Prostate gland (tissue), 2 donors: ENCODE measurements around the gene BTF3L4. TPM values are rescaled to one million over a fixed set of nuclear protein-coding genes. Genes with fewer than 3 reads are reported as not detected.

ENCODE experiments used
- DNase-seq: peaks from one replicate; pipeline ENCODE4 v3.0.0-alpha.2; 2019; ENCODE audit warnings: low spot score
- H3K27ac ChIP-seq, 2 donors: fragments of 200-600 bp; sonication (generic); 2 replicates each; pipeline ENCODE4 v1.5.1; 2017 to 2019
- H3K27me3 ChIP-seq: fragments of 200-600 bp; sonication (generic); replicated peaks from 2 replicates; pipeline ENCODE4 v1.5.1; 2019; ENCODE audit not compliant: insufficient read depth
- H3K36me3 ChIP-seq, 2 donors: fragments of 200-600 bp; sonication (generic); 1 replicate in 1 of 2; 2 replicates in 1 of 2; pipeline versions ENCODE4 v1.5.1 to v1.8.1; 2017 to 2019
- H3K4me1 ChIP-seq: fragments of 200-600 bp; sonication (generic); replicated peaks from 2 replicates; pipeline ENCODE4 v1.5.1; 2019
- H3K4me3 ChIP-seq, 2 donors: fragments of 200-600 bp; sonication (generic); 2 replicates each; pipeline ENCODE4 v1.5.1; 2017 to 2019
- H3K9me3 ChIP-seq: fragments of 200-600 bp; sonication (generic); 2 replicates; pipeline ENCODE4 v1.5.1; 2017
- POLR2A ChIP-seq: fragments of 450-650 bp; IDR thresholded peaks from one replicate; pipeline ENCODE4 v1.6.1; 2016; ENCODE audit warnings: antibody characterized with exemption, mild to moderate bottlenecking
- POLR2AphosphoS5 ChIP-seq: sonication (generic); formaldehyde crosslinking; IDR thresholded peaks from one replicate; pipeline ENCODE4 v1.6.1; 2017; ENCODE audit warnings: antibody characterized with exemption
- WGBS: methylation state at CpG from one replicate; pipeline ENCODE4 v1.1.5; 2018; 5-methylcytosine and 5-hydroxymethylcytosine counted together
- intact Hi-C: fragments of 100-400 bp; cut with DNase I; formaldehyde crosslinking; loops from one replicate; pipeline ENCODE4 v1.14.2; 2022
- total RNA-seq, 2 donors: library from RNA; depleted of rRNA; stranded (reverse); fragments of >200 nt; gene quantifications; one replicate each; pipeline ENCODE4 v1.1.0, GENCODE V29; 2016
- TF ChIP-seq, protein P1 (sequence below), 4 experiments: fragments of 200-600 bp in 2 of 4; fragments of 450-650 bp in 2 of 4; sonication (generic) in 2 of 4; IDR thresholded peaks; 1 replicate in 3 of 4; 2 replicates in 1 of 4; pipeline ENCODE4 v1.5.1; 2016 to 2019; ENCODE audit warnings: antibody characterized with exemption in 4 of 4, mild to moderate bottlenecking in 2 of 4, moderate library complexity in 2 of 4

Gene BTF3L4
- total RNA-seq, 2 donors from 2014 or later = 34.7 to 39.0 TPM

DNA sequence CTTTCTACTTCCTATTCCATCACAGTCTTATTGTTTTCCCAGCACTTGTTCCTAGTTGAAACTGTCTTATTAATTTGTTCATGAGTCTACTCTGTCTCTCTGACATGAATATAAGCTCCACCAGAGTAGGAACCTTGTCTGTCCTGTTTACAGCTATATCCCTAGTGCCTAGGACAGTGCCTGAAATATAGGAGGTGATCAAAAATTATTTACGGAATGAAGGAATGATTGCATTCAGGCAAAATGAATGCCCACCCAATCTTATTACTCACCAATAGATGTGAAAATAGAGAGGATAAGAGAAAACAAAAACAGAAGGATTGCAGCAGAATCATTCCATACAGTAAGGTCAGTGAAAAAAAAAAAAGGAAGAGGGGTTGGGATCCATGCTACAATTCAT lies 2.2 kb upstream of the BTF3L4 start:
- DNase-seq = no peak
- H3K4me1 ChIP-seq = peaks cover 6% of the 10 kb centered on the region
- H3K27me3 ChIP-seq = no peaks in the 10 kb centered on the region
- no peak overlapping the region for H3K27ac ChIP-seq
- no peaks in the 10 kb centered on the region for H3K9me3 ChIP-seq
- intact Hi-C loops = no loop called here
- H3K4me3 ChIP-seq = no peak overlapping the region
- WGBS = 95% methylated on average over 1 of the region's 1 CpG
- TF ChIP-seq POLR2A (no peak), POLR2AphosphoS5 (no peak)
- TF ChIP-seq, protein P1, sequence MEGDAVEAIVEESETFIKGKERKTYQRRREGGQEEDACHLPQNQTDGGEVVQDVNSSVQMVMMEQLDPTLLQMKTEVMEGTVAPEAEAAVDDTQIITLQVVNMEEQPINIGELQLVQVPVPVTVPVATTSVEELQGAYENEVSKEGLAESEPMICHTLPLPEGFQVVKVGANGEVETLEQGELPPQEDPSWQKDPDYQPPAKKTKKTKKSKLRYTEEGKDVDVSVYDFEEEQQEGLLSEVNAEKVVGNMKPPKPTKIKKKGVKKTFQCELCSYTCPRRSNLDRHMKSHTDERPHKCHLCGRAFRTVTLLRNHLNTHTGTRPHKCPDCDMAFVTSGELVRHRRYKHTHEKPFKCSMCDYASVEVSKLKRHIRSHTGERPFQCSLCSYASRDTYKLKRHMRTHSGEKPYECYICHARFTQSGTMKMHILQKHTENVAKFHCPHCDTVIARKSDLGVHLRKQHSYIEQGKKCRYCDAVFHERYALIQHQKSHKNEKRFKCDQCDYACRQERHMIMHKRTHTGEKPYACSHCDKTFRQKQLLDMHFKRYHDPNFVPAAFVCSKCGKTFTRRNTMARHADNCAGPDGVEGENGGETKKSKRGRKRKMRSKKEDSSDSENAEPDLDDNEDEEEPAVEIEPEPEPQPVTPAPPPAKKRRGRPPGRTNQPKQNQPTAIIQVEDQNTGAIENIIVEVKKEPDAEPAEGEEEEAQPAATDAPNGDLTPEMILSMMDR (IDR thresholded peaks at IDR 0.05) = no peak
- H3K36me3 ChIP-seq = no peaks in the 10 kb centered on the region

DNA sequence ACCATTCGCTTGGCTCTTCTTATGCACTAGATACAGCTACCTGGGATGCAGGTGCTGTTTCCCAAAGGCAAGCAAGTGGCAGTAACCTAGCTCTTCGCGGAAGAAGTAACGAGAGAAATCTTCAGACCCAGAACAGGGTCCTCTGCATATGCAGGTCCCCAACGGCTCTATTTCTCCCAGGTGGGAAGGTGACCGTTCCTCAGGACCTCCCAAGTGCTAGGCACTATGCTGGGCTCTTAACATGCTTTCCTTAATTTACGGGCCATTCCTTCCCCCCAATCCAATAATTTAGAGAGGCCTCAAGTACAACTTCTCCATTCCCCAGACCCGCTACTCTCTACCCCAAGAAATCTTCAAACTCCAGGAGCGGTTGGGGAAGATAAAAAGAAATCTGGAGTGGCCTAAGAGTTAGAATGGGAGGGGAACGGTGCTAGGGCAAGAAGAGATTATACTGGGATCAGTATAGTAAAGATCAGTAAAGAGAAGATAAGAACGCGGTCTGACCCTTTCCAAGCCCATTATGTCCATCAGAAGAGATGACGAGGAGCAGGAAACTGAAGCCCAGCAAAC lies 1.5 kb upstream of the BTF3L4 start:
- H3K36me3 ChIP-seq = no peaks in the 10 kb centered on the region
- intact Hi-C loops = no loop called here
- no peaks in the 10 kb centered on the region for H3K9me3 ChIP-seq
- DNase-seq = peak; percentile 6
- peak overlapping the region; percentile 84 to 88 for H3K27ac ChIP-seq
- H3K4me3 ChIP-seq = peak overlapping the region; percentile 79 to 86
- TF ChIP-seq POLR2AphosphoS5 (no peak), POLR2A (no peak)
- TF ChIP-seq, protein P1 (IDR thresholded peaks at IDR 0.05) = no peak
- no peaks in the 10 kb centered on the region for H3K27me3 ChIP-seq
- WGBS = 3% methylated on average over 13 of the region's 13 CpGs
- H3K4me1 ChIP-seq = peaks cover 6% of the 10 kb centered on the region

DNA sequence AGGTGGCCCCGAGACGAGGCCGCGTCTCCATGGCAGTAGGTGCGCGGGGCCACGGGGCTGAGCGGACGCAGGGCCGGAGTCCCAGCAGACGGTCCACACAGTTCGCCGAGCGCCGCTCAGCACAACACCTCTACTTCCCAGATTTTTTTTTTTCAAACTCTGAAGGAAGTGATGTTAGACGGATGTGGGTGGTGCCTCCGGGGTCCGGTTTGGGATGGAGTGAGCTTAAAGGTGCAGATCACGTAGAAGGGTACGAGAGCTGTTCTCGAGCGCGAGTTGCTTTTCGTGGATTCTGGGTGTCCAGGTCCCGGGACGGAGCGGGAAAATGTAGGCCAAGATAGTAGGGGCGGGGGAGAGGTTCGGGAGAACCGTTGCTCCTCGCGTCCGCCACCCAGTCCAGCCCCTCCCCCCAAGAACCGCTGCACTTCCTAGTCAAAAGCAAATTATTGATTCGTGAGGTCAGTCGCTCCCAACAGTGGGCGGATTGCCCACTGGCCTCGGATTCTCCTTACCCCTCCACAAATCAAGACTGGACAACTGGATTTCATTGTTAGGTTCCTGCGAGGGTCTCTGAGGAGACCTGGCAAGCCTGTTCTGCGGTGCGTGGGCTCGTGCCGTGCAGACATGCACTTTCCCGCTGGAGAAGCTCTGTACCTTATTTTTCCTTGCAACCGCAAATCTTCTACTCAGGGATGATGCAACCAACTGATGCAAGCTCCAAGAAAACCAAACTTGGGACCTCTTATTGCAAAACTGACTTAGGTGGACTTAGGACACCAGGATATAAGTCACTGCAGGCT lies 829 bp upstream of the BTF3L4 start, which contains the start of gene TXNDC12:
TSS of gene TXNDC12 (minus strand) at position 126 of the 800 bp plus-strand sequence. CDS start at position 31, 95 bp downstream.
- H3K27me3 ChIP-seq = no peaks in the 10 kb centered on the region
- DNase-seq = peak; percentile 88
- peaks cover 6% of the 10 kb centered on the region for H3K4me1 ChIP-seq
- WGBS = under 1% methylated on average over 45 of the region's 45 CpGs
- TF ChIP-seq POLR2A (peak; percentile 85), POLR2AphosphoS5 (peak; percentile 97)
- TF ChIP-seq, protein P1 (IDR thresholded peaks at IDR 0.05) = no peak
- peak within 1 kb of the TSS; percentile 79 to 86 for H3K4me3 ChIP-seq
- no peaks in the 10 kb centered on the region for H3K36me3 ChIP-seq
- H3K27ac ChIP-seq = peak within 1 kb of the TSS; percentile 84 to 88
- no peaks in the 10 kb centered on the region for H3K9me3 ChIP-seq
- intact Hi-C loops = no loop called here

DNA sequence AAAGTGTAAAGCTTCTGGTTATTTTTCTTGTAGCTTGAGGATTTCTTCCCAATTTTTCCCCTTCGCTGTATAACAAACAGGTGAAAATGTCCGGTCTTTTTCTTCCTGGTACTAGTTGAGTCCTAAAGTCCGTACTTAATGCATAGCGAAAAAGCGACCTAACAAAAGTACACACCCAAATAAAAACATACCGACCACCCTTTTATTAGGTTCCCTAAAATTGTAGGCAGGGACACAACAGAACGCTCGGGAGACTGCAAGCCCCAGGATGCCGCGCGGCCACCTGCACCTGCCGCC lies 281 bp upstream of the BTF3L4 start:
- peaks cover 6% of the 10 kb centered on the region for H3K4me1 ChIP-seq
- intact Hi-C loops = no loop called here
- no peak for DNase-seq
- no peaks in the 10 kb centered on the region for H3K9me3 ChIP-seq
- H3K27me3 ChIP-seq = no peaks in the 10 kb centered on the region
- WGBS = under 1% methylated on average over 12 of the region's 12 CpGs
- no peak for TF ChIP-seq POLR2AphosphoS5
- TF ChIP-seq POLR2A = no peak
- TF ChIP-seq, protein P1 (IDR thresholded peaks at IDR 0.05) = no peak
- peak overlapping the region; percentile 79 to 86 for H3K4me3 ChIP-seq
- no peaks in the 10 kb centered on the region for H3K36me3 ChIP-seq
- H3K27ac ChIP-seq = peak overlapping the region; percentile 84 to 88

DNA sequence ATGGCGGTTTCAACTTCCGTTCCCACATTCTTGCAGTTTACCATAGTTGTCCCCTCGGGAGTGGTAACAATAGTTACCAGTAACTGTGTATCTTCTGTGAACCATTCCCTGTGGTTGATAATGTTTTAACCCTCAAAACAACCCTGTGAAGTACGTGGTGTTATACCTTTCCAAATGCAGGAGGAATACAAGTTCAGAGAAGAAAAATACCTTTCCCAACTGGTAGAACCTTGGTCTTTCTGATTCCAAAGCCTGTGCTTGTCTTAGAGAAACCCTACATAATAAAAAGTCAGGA lies 789 bp downstream of the BTF3L4 start:
- H3K9me3 ChIP-seq = no peaks in the 10 kb centered on the region
- H3K27me3 ChIP-seq = no peaks in the 10 kb centered on the region
- peak overlapping the region; percentile 79 to 86 for H3K4me3 ChIP-seq
- no peak for DNase-seq
- TF ChIP-seq, protein P1 (IDR thresholded peaks at IDR 0.05) = no peak
- TF ChIP-seq POLR2A (no peak), POLR2AphosphoS5 (no peak)
- peak overlapping the region; percentile 83 to 88 for H3K27ac ChIP-seq
- 0% methylated on average over 4 of the region's 4 CpGs for WGBS
- peaks cover 6% of the 10 kb centered on the region for H3K4me1 ChIP-seq
- intact Hi-C loops = no loop called here
- no peaks in the 10 kb centered on the region for H3K36me3 ChIP-seq
